Type B pancreatic cell (in vitro differentiated cells): ENCODE data around the gene ZCCHC18. TPM values are rescaled to one million over a fixed set of nuclear protein-coding genes. Genes with fewer than 3 reads are reported as not detected.
"Not testable (repeated sequence)": the region's sequence is repeated elsewhere in the genome, so short reads cannot be mapped to it uniquely, and the experiment has no call there.

Source experiments
- DNase-seq: peaks from one replicate; pipeline ENCODE4 v3.0.0; 2021; ENCODE audit warnings: mixed read lengths; ENCODE audit not compliant: unreplicated experiment; ENCODE audit errors: extremely low spot score
- H3K27ac Mint-ChIP-seq: 2 replicates; pipeline ENCODE4 v1.8.0; 2021; ENCODE audit warnings: mild to moderate bottlenecking, mixed read lengths
- H3K27me3 Mint-ChIP-seq: 2 replicates; pipeline ENCODE4 v1.8.0; 2021; ENCODE audit warnings: mixed read lengths
- H3K36me3 Mint-ChIP-seq: 2 replicates; pipeline ENCODE4 v1.8.0; 2021; ENCODE audit warnings: mixed read lengths
- H3K4me1 Mint-ChIP-seq: one replicate; pipeline ENCODE4 v1.8.0; 2021; ENCODE audit warnings: mixed read lengths; ENCODE audit not compliant: unreplicated experiment
- H3K4me3 Mint-ChIP-seq: 2 replicates; pipeline ENCODE4 v1.8.0; 2021; ENCODE audit warnings: mild to moderate bottlenecking, mixed read lengths
- H3K9me3 Mint-ChIP-seq: 2 replicates; pipeline ENCODE4 v1.8.0; 2021; ENCODE audit warnings: mixed read lengths
- CTCF ChIP-seq: fragments of 200-600 bp; sonication (generic); conservative IDR thresholded peaks from 2 replicates; pipeline ENCODE4 v1.5.0; 2021; ENCODE audit warnings: antibody characterized with exemption, mild to moderate bottlenecking
- total RNA-seq: library from RNA; stranded (reverse); gene quantifications from 2 replicates; pipeline ENCODE4 v1.2.1, GENCODE V29; 2021; ENCODE audit warnings: low replicate concordance

ZCCHC18 gene
- total RNA-seq, 1 donor from 2014 or later, result 9.0 TPM

- Mint-ChIP-seq H3K27me3 (no peaks in the 10 kb centered on the region), H3K4me3 (no peak overlapping the region), H3K4me1 (peaks cover 4% of the 10 kb centered on the region), H3K36me3 (no peaks in the 10 kb centered on the region), H3K9me3 (no peaks in the 10 kb centered on the region), H3K27ac (no peak overlapping the region)
- no peak for DNase-seq
- TF ChIP-seq CTCF, result no peak
These were observed 3.4 kb upstream of the ZCCHC18 start for GRCh38 chrX:104108955-104109354.

GRCh38 chrX:104110491-104111240 is 1.7 kb upstream of the ZCCHC18 start:
- DNase-seq, H3K27ac Mint-ChIP-seq, H3K36me3 Mint-ChIP-seq, H3K27me3 Mint-ChIP-seq, H3K9me3 Mint-ChIP-seq, H3K4me1 Mint-ChIP-seq: not testable (repeated sequence)
- peak overlapping the region; percentile 18 for H3K4me3 Mint-ChIP-seq

- Mint-ChIP-seq H3K9me3 (no peaks in the 10 kb centered on the region), H3K27me3 (no peaks in the 10 kb centered on the region), H3K27ac (peak overlapping the region; percentile 73), H3K4me3 (peak overlapping the region; percentile 89), H3K4me1 (peaks cover 4% of the 10 kb centered on the region), H3K36me3 (no peaks in the 10 kb centered on the region)
- no peak for DNase-seq
- peak; percentile 72 for TF ChIP-seq CTCF
These were observed 1.1 kb downstream of the ZCCHC18 start for GRCh38 chrX:104113222-104113965.

GRCh38 chrX:104117759-104118158 is 5.4 kb downstream of the ZCCHC18 start:
- Mint-ChIP-seq H3K27ac (no peak overlapping the region), H3K27me3 (no peaks in the 10 kb centered on the region), H3K4me3 (no peak overlapping the region), H3K36me3 (no peaks in the 10 kb centered on the region), H3K9me3 (no peaks in the 10 kb centered on the region), H3K4me1 (peaks cover 4% of the 10 kb centered on the region)
- no peak for DNase-seq
- no peak for TF ChIP-seq CTCF

- no peak overlapping the region for H3K27ac Mint-ChIP-seq
- no peaks in the 10 kb centered on the region for H3K36me3 Mint-ChIP-seq
- H3K4me1 Mint-ChIP-seq, result no peaks in the 10 kb centered on the region
- H3K9me3 Mint-ChIP-seq, result no peaks in the 10 kb centered on the region
- H3K4me3 Mint-ChIP-seq, result no peak overlapping the region
- DNase-seq, result no peak
- TF ChIP-seq CTCF, result no peak
- H3K27me3 Mint-ChIP-seq, result no peaks in the 10 kb centered on the region
These were observed 6.4 kb downstream of the ZCCHC18 start for GRCh38 chrX:104118765-104119164.

- Mint-ChIP-seq H3K36me3 (no peaks in the 10 kb centered on the region), H3K27ac (no peak overlapping the region), H3K9me3 (no peaks in the 10 kb centered on the region), H3K4me3 (no peak overlapping the region), H3K27me3 (no peaks in the 10 kb centered on the region), H3K4me1 (no peaks in the 10 kb centered on the region)
- no peak for DNase-seq
- no peak for TF ChIP-seq CTCF
These were observed 10.5 kb downstream of the ZCCHC18 start for GRCh38 chrX:104122829-104123228.
